Upper lobe of left lung (tissue), 6 donors: ENCODE measurements around the gene HS3ST6. TPM values are rescaled to one million over a fixed set of nuclear protein-coding genes. Genes with fewer than 3 reads are reported as not detected.

Experiments
- ATAC-seq, 2 donors: fragments of 200-7000 bp; cut with Tn5 transposase; one replicate each; pipeline ENCODE4 v1.9.1; 2022; ENCODE audit warnings: mild to moderate bottlenecking in 2 of 2, moderate library complexity in 2 of 2; ENCODE audit not compliant: low FRiP score in 2 of 2
- DNase-seq, 2 donors: peaks; one replicate each; pipeline ENCODE4 v3.0.0-alpha.2; 2019 to 2020
- H3K27ac ChIP-seq, 4 donors: fragments of 200-600 bp; sonication (generic); one replicate each; pipeline ENCODE4 v1.5.1; 2016 to 2019
- H3K27me3 ChIP-seq, 4 donors: fragments of 200-600 bp; sonication (generic); one replicate each; pipeline ENCODE4 v1.5.1; 2017 to 2019
- H3K36me3 ChIP-seq, 4 donors: fragments of 200-600 bp; sonication (generic); one replicate each; pipeline ENCODE4 v1.5.1; 2016 to 2019
- H3K4me1 ChIP-seq, 4 donors: fragments of 200-600 bp; sonication (generic); one replicate each; pipeline ENCODE4 v1.5.1; 2018 to 2019
- H3K4me3 ChIP-seq, 4 donors: fragments of 200-600 bp; sonication (generic); one replicate each; pipeline ENCODE4 v1.5.1; 2017 to 2019; ENCODE audit warnings: mild to moderate bottlenecking in 2 of 4, moderate library complexity in 1 of 4
- H3K9me3 ChIP-seq, 4 donors: fragments of 200-600 bp; sonication (generic); one replicate each; pipeline ENCODE4 v1.5.1; 2018 to 2019
- CTCF ChIP-seq, 6 experiments: fragments of 450-650 bp in 4 of 6; fragments of 200-600 bp in 2 of 6; sonication (generic) in 2 of 6; IDR thresholded peaks; one replicate each; pipeline ENCODE4 v1.5.1; 2016 to 2019; ENCODE audit warnings: antibody characterized with exemption in 6 of 6
- EP300 ChIP-seq, 4 donors: sonication (generic); formaldehyde crosslinking; IDR thresholded peaks; one replicate each; pipeline ENCODE4 v1.5.1; 2017; ENCODE audit warnings: antibody characterized with exemption in 4 of 4, control low read depth in 2 of 4
- POLR2A ChIP-seq, 4 donors: fragments of 450-650 bp; IDR thresholded peaks; one replicate each; pipeline ENCODE4 v1.5.1; 2016 to 2017; ENCODE audit warnings: antibody characterized with exemption in 4 of 4, mild to moderate bottlenecking in 2 of 4
- POLR2AphosphoS5 ChIP-seq, 2 donors: sonication (generic); formaldehyde crosslinking; IDR thresholded peaks; one replicate each; pipeline ENCODE4 v1.5.1; 2017; ENCODE audit warnings: antibody characterized with exemption in 2 of 2
- WGBS, 2 donors: methylation state at CpG; one replicate each; pipeline ENCODE4 v1.1.5; 2017 to 2018; 5-methylcytosine and 5-hydroxymethylcytosine counted together
- total RNA-seq, 6 donors: library from RNA; depleted of rRNA in 4 of 6; stranded (reverse); fragments of >200 nt in 4 of 6; gene quantifications; one replicate each; pipeline versions ENCODE4 v1.1.0 to v1.2.1, GENCODE V29; 2016 to 2021
- donor health status: DM: no; HTN: no; CAD: no; lungs with moderate emphysema.
- donor health status: DM: no; HTN: yes; CAD: no; lungs with severe emphysema.

The HS3ST6 gene
- total RNA-seq, 6 donors from 2014 or later, result 0.44 to 4.0 (median 0.95) TPM; not detected in 2

GRCh38 chr16:1944612-1945199 is 26.5 kb upstream of the HS3ST6 start:
- DNase-seq, result no peak
- 92% methylated on average over 21 of the region's 21 CpGs for WGBS, 2 donors
- no peak overlapping the region for H3K4me3 ChIP-seq
- H3K4me1 ChIP-seq, result peaks cover 13 to 23% (median 14%) of the 10 kb centered on the region in 4 donors
- TF ChIP-seq POLR2A (IDR thresholded peaks at IDR 0.05) (no peak), CTCF (IDR thresholded peaks at IDR 0.05) (no peak), POLR2AphosphoS5 (IDR thresholded peaks at IDR 0.05) (no peak), EP300 (IDR thresholded peaks at IDR 0.05) (no peak)
- no peak for ATAC-seq
- no peaks in the 10 kb centered on the region for H3K27me3 ChIP-seq
- H3K27ac ChIP-seq, result no peak overlapping the region
- peaks cover 0 to 15% (median 13%) of the 10 kb centered on the region in 4 donors for H3K36me3 ChIP-seq
- no peaks in the 10 kb centered on the region for H3K9me3 ChIP-seq

GRCh38 chr16:1942810-1943726 is 24.9 kb upstream of the HS3ST6 start, which contains the start of gene MSRB1:
Gene MSRB1, minus strand, starts transcription at chr16:1943199. Its CDS starts 43 bp downstream, at chr16:1943156.
- H3K27me3 ChIP-seq, result no peaks in the 10 kb centered on the region
- peak within 1 kb of the TSS; percentile 80 to 96 (median 88) for H3K27ac ChIP-seq
- H3K4me3 ChIP-seq, result peak within 1 kb of the TSS; percentile 77 to 96 (median 91)
- peaks cover 13 to 23% (median 16%) of the 10 kb centered on the region in 4 donors for H3K4me1 ChIP-seq
- TF ChIP-seq POLR2AphosphoS5 (IDR thresholded peaks at IDR 0.05) (peak; percentile 84 to 95), EP300 (IDR thresholded peaks at IDR 0.05) (no peak), POLR2A (IDR thresholded peaks at IDR 0.05) (peak; percentile 43 to 95 (median 68)), CTCF (IDR thresholded peaks at IDR 0.05) (peak in 2 of 6 experiments; percentile 12 to 16)
- peaks cover 3 to 31% (median 29%) of the 10 kb centered on the region in 4 donors for H3K36me3 ChIP-seq
- peak; percentile 98 for ATAC-seq
- H3K9me3 ChIP-seq, result no peaks in the 10 kb centered on the region
- 2 to 4% methylated on average over 45 to 49 of the region's 77 CpGs for WGBS, 2 donors
- DNase-seq, result peak; percentile 98 to 100

- 13% methylated on average over 15 to 16 of the region's 17 CpGs for WGBS, 2 donors
- peak overlapping the region; percentile 77 to 96 (median 91) for H3K4me3 ChIP-seq
- no peaks in the 10 kb centered on the region for H3K9me3 ChIP-seq
- peak overlapping the region; percentile 80 to 96 (median 88) for H3K27ac ChIP-seq
- DNase-seq (peak; percentile 34 to 82), ATAC-seq (no peak)
- peaks cover 13 to 23% (median 16%) of the 10 kb centered on the region in 4 donors for H3K4me1 ChIP-seq
- no peaks in the 10 kb centered on the region for H3K27me3 ChIP-seq
- peaks cover 3 to 40% (median 35%) of the 10 kb centered on the region in 4 donors for H3K36me3 ChIP-seq
- TF ChIP-seq POLR2A (IDR thresholded peaks at IDR 0.05) (no peak), POLR2AphosphoS5 (IDR thresholded peaks at IDR 0.05) (no peak), CTCF (IDR thresholded peaks at IDR 0.05) (no peak), EP300 (IDR thresholded peaks at IDR 0.05) (no peak)
These were observed 24.0 kb upstream of the HS3ST6 start for GRCh38 chr16:1942047-1942809.

GRCh38 chr16:1941162-1942046 is 23.2 kb upstream of the HS3ST6 start:
- H3K27ac ChIP-seq, result peak overlapping the region; percentile 80 to 96 (median 88)
- TF ChIP-seq POLR2A (IDR thresholded peaks at IDR 0.05) (no peak), EP300 (IDR thresholded peaks at IDR 0.05) (no peak), POLR2AphosphoS5 (IDR thresholded peaks at IDR 0.05) (no peak), CTCF (IDR thresholded peaks at IDR 0.05) (no peak)
- DNase-seq, result peak in 1 of 2 donors; percentile 85
- H3K4me1 ChIP-seq, result peaks cover 13 to 23% (median 16%) of the 10 kb centered on the region in 4 donors
- H3K4me3 ChIP-seq, result peak overlapping the region in 3 of 4 donors; percentile 87 to 96 (median 95)
- no peak for ATAC-seq
- no peaks in the 10 kb centered on the region for H3K27me3 ChIP-seq
- peaks cover 3 to 44% (median 37%) of the 10 kb centered on the region in 4 donors for H3K36me3 ChIP-seq
- no peaks in the 10 kb centered on the region for H3K9me3 ChIP-seq
- 86 to 93% methylated on average over 29 to 30 of the region's 30 CpGs for WGBS, 2 donors
